ENCODE measurements around the gene MXRA7.

DNA sequence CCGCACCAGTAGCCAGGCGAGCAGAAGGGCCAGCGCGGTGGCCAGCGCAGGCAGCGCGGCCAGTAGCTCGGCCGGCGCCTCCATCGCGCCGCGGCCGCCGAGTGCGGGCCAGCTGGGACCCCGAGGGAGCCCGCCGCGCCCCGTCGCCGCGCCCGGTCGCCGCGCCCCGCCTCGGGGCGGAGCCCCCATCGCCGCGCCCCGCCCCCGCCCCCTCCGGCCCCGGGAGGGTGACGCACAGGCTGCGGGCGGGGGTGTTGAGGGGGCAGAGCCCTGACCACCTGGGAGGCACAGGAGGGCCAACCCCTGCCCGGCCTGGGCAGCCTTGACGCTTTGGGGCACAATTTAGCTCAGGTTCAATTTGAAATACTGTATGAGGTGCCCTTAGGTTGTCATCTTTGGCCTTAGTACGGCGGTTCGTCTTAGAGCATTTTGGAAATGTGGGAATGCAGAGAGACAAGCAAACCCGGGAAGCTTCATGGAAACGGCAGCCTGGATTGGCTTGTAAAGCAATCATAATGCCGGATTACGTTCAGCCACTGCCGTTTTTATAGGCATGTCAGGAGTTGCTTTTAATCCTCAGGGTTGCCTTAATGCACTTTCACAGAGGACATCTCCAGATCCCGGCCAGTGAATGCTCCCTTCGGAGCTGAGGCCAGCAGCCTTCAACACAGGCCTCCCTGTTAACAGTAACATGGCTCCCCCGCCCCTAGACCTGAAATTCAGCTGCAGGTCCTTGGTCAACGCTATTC lies at the start of gene MXRA7:
- TF ChIP-seq, protein P1, sequence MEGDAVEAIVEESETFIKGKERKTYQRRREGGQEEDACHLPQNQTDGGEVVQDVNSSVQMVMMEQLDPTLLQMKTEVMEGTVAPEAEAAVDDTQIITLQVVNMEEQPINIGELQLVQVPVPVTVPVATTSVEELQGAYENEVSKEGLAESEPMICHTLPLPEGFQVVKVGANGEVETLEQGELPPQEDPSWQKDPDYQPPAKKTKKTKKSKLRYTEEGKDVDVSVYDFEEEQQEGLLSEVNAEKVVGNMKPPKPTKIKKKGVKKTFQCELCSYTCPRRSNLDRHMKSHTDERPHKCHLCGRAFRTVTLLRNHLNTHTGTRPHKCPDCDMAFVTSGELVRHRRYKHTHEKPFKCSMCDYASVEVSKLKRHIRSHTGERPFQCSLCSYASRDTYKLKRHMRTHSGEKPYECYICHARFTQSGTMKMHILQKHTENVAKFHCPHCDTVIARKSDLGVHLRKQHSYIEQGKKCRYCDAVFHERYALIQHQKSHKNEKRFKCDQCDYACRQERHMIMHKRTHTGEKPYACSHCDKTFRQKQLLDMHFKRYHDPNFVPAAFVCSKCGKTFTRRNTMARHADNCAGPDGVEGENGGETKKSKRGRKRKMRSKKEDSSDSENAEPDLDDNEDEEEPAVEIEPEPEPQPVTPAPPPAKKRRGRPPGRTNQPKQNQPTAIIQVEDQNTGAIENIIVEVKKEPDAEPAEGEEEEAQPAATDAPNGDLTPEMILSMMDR (IDR thresholded peaks at IDR 0.05) = no peak
- peak in 1 of 2 donors; percentile 30 for TF ChIP-seq POLR2A (IDR thresholded peaks at IDR 0.05)
